ENCODE data around the gene MEX3D. TPM values are rescaled to one million over a fixed set of nuclear protein-coding genes. Genes with fewer than 3 reads are reported as not detected.

Gene MEX3D
- total RNA-seq, 4 donors from 2014 or later, result 2.4 to 7.9 (median 5.3) TPM

DNA sequence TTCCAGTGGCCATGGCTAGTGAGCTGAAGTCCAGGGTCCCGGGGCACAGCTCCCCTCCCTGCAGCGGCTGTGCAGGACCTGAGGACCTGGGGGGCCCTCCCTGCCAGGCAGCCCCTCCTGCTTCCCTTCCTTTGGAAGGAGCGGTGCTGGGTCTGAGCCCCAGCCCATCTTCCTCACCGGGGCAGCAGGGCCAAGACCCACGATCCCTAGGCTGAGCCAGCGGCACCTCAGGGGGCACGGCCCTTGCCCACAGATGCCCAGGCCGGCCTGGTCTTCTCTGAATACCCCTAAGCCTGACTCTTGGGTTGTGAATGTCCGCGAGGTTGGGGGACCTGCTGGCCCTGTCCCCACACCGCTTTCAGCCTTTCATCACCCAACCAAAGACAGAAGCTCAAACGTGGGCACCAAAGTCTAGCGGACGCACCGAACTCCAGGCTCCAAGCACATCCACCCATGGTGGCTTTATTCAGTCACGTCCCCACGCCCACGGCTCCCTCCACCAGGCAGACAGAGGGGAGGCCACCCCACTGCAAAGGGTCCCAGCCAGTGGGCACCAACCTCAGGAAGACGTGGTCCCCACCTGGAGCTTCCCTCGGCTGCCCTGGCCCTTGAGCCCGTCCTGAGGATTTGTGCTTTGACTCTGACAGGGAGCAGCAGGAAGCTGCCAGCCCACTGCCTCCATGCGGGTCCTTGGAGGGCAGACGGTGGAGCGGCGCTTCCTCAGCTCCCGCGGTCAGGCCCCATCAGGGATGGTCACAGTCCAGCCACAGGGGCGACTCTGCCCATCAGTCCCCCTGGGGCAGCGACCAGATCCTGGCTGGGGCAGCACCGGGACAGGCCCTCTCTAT is 8.3 kb upstream of the MEX3D start:
- H3K36me3 ChIP-seq, result peaks cover 0 to 41% of the 10 kb centered on the region in 2 donors
- no peaks in the 10 kb centered on the region for H3K27me3 ChIP-seq
- no peak overlapping the region for H3K4me3 ChIP-seq
- intact Hi-C loops (cut with DNase I; ENCODE audit: low total_unique reads), result no loop called here
- ATAC-seq, result no peak
- H3K9me3 ChIP-seq, result no peaks in the 10 kb centered on the region
- TF ChIP-seq, protein P1, sequence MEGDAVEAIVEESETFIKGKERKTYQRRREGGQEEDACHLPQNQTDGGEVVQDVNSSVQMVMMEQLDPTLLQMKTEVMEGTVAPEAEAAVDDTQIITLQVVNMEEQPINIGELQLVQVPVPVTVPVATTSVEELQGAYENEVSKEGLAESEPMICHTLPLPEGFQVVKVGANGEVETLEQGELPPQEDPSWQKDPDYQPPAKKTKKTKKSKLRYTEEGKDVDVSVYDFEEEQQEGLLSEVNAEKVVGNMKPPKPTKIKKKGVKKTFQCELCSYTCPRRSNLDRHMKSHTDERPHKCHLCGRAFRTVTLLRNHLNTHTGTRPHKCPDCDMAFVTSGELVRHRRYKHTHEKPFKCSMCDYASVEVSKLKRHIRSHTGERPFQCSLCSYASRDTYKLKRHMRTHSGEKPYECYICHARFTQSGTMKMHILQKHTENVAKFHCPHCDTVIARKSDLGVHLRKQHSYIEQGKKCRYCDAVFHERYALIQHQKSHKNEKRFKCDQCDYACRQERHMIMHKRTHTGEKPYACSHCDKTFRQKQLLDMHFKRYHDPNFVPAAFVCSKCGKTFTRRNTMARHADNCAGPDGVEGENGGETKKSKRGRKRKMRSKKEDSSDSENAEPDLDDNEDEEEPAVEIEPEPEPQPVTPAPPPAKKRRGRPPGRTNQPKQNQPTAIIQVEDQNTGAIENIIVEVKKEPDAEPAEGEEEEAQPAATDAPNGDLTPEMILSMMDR (IDR thresholded peaks at IDR 0.05 in 4 of 5, conservative IDR thresholded peaks at IDR 0.05 in 1 of 5), result no peak
- no peak for TF ChIP-seq POLR2A (IDR thresholded peaks at IDR 0.05)
- H3K27ac ChIP-seq, result no peak overlapping the region
- no peak for DNase-seq
- in situ Hi-C loops (cut with MboI; ENCODE audit: low sequenced_read_pairs in 4 of 4), result no loop called here
- H3K4me1 ChIP-seq, result no peaks in the 10 kb centered on the region

DNA sequence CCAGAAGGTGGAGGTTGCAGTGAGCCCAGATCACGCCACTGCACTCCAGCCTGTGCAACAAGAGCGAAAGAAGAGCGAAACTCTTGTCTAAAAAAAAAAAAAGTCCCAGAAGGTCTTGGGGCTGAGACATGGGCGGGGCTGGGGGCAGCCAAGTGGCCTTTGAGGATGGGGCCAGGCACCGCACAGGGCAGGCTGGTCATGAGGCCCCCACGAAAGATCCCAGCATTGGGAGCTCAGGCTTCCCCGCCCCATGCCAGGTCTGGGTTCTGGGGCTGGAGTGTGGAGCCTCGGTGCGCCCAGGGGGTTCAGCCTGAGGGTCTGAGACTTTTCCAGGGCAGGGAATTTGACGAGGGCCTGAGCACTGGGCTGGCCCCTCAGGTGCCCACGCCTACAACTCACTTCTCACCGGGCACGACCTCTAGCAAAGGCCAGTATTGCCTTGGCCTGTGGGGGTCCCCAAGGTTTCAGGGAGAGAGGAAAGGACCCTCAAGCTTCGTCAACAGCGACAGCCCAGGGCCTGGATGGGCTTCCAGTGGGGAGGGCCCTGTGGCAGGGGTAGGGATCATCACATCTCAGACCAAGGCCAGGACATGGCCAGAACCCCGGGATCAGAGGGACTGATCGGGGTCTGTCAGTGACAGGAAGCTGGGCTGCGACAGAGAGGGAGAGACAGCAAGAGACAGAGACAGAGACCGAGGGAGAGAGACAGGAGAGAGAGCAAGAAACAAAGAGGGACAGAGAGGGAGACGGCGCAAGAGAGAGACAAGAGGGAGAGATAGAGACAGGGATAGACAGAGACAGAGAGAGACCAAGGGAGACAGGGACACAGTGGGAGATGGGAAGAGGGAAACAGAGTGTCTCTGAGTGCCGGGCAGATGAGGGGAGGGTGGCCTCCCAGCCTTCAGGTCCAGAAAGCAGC is 7.5 kb upstream of the MEX3D start:
- ATAC-seq (no peak), DNase-seq (no peak)
- TF ChIP-seq, protein P1 (IDR thresholded peaks at IDR 0.05 in 4 of 5, conservative IDR thresholded peaks at IDR 0.05 in 1 of 5), result no peak
- intact Hi-C loops (cut with DNase I; ENCODE audit: low total_unique reads) (no loop called here), in situ Hi-C loops (cut with MboI; ENCODE audit: low sequenced_read_pairs in 4 of 4) (no loop called here)
- H3K27me3 ChIP-seq, result no peaks in the 10 kb centered on the region
- peaks cover 0 to 32% of the 10 kb centered on the region in 2 donors for H3K36me3 ChIP-seq
- no peaks in the 10 kb centered on the region for H3K9me3 ChIP-seq
- H3K4me1 ChIP-seq, result no peaks in the 10 kb centered on the region
- no peak overlapping the region for H3K4me3 ChIP-seq
- no peak overlapping the region for H3K27ac ChIP-seq

DNA sequence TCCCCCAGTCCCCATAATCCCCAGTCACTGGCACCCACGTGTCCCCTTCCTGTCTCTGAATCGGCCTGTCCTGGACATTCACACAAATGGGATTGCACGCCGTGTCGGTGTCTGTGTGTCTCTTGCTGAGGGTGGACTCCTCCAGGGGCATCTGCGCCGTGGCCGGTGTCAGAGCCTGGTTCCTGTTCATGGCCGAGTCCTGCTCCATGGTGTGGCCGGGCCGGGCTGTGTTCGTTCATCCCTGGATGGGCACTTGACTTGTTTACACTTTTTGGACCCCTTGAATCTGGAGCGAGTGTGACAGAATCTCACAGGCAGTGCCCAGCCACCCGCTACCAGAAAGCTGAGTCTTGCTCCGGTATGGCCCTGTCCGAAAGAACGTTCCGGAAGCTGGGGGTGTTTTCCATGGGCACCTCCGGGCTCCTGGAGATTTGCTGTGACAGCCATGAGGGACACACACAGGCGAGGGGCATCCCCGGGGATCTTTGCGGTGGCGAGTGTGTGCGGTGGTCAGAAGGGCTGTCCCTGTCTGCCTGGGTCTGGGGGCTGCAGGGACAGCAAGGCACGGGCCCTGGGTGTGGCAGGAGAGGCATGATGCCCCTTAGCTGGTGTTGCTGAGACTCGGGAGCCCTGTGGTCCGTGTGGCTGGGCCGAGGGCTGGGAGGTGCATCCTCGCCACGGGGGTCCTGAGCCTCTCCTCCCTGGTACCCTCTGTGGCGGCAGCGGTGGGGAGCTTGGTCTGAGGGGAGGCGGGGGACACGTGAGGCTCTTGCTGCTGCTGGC is 6.4 kb upstream of the MEX3D start:
- intact Hi-C loops (cut with DNase I; ENCODE audit: low total_unique reads), result no loop called here
- DNase-seq (no peak), ATAC-seq (no peak)

DNA sequence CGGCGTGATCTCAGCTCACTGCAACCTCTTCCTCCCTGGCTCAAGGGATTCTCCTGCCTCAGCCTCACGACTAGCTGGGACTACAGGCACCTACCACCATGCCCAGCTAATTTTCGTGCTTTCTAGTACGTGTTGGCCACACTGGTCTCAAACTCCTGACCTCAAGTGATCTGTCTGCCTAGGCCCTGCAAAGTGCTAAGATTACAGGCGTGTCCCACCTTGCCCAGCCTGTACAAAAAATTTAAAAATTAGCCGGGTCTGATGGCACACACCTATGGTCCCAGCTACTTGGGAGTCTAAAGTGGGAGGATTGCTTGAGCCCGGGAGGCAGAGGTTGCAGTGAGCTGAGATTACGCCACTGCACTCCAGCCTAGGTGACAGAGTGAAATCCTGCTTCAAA is 4.7 kb upstream of the MEX3D start:
- intact Hi-C loops (cut with DNase I; ENCODE audit: low total_unique reads) (no loop called here), in situ Hi-C loops (cut with MboI; ENCODE audit: low sequenced_read_pairs in 4 of 4) (no loop called here)
- Histone ChIP-seq H3K27ac (no peak overlapping the region), H3K27me3 (no peaks in the 10 kb centered on the region), H3K9me3 (no peaks in the 10 kb centered on the region), H3K4me3 (no peak overlapping the region), H3K36me3 (peaks cover 0 to 11% of the 10 kb centered on the region in 2 donors), H3K4me1 (peaks cover 4% of the 10 kb centered on the region in 2 donors)
- DNase-seq (no peak), ATAC-seq (no peak)
- TF ChIP-seq, protein P1 (IDR thresholded peaks at IDR 0.05 in 4 of 5, conservative IDR thresholded peaks at IDR 0.05 in 1 of 5), result no peak
- no peak for TF ChIP-seq POLR2A (IDR thresholded peaks at IDR 0.05)

More for the DNA sequence above, 6.4 kb upstream of the MEX3D start:
- TF ChIP-seq, protein P1 (IDR thresholded peaks at IDR 0.05 in 4 of 5, conservative IDR thresholded peaks at IDR 0.05 in 1 of 5), result no peak
- TF ChIP-seq POLR2A (IDR thresholded peaks at IDR 0.05), result no peak
- Histone ChIP-seq H3K4me3 (no peak overlapping the region), H3K36me3 (peaks cover 0 to 22% of the 10 kb centered on the region in 2 donors), H3K27ac (no peak overlapping the region), H3K4me1 (no peaks in the 10 kb centered on the region), H3K27me3 (no peaks in the 10 kb centered on the region), H3K9me3 (no peaks in the 10 kb centered on the region)
- in situ Hi-C loops (cut with MboI; ENCODE audit: low sequenced_read_pairs in 4 of 4), result no loop called here
